B cell (primary cell): ENCODE results near the gene SNRPD1.

ENCODE experiments used
- CTCF ChIP-seq: fragments of 200-600 bp; IDR thresholded peaks from one replicate; pipeline ENCODE4 v1.8.0; 2022; ENCODE audit warnings: antibody characterized with exemption, mild to moderate bottlenecking
- EZH2 ChIP-seq: IDR thresholded peaks from 2 replicates; pipeline ENCODE4 v1.6.1; 2012; ENCODE audit warnings: borderline replicate concordance, low read depth, mild to moderate bottlenecking, moderate library complexity, low read length; ENCODE audit not compliant: insufficient read depth, poor library complexity, severe bottlenecking

- TF ChIP-seq CTCF (peak; percentile 90), EZH2 (no peak)
Observed at GRCh38 chr18:21612125-21613039, at the start of gene SNRPD1.
